Measurements from ENCODE around the gene LCN12.

DNA sequence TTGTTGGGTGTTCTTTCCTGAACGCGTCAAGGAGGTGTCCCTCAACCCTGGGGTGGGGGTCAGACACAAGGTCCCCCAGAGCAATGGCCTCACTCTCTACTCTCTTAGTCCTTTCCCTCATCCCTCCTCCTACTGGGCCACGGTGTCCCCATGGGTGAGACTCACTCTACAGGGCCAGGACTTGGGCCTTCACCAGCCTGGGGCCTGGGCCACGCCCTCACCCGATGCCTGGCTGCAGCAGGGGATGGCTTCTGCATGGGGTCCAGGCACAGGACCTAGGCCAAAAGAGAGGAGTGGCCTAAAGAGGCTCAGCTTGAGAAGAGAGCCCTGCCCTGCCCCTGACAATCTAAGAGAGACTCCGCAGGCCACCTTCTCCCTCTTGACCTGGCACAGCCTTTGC is 5.8 kb downstream of the LCN12 start:
- TF ChIP-seq, protein P1, sequence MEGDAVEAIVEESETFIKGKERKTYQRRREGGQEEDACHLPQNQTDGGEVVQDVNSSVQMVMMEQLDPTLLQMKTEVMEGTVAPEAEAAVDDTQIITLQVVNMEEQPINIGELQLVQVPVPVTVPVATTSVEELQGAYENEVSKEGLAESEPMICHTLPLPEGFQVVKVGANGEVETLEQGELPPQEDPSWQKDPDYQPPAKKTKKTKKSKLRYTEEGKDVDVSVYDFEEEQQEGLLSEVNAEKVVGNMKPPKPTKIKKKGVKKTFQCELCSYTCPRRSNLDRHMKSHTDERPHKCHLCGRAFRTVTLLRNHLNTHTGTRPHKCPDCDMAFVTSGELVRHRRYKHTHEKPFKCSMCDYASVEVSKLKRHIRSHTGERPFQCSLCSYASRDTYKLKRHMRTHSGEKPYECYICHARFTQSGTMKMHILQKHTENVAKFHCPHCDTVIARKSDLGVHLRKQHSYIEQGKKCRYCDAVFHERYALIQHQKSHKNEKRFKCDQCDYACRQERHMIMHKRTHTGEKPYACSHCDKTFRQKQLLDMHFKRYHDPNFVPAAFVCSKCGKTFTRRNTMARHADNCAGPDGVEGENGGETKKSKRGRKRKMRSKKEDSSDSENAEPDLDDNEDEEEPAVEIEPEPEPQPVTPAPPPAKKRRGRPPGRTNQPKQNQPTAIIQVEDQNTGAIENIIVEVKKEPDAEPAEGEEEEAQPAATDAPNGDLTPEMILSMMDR (IDR thresholded peaks at IDR 0.05), result no peak
- no peak for TF ChIP-seq POLR2A (IDR thresholded peaks at IDR 0.05)

Measured in heart left ventricle (tissue), 13 donors.